HepG2 (cell line): ENCODE measurements around the gene SLC25A11. TPM values are rescaled to one million over a fixed set of nuclear protein-coding genes. Genes with fewer than 3 reads are reported as not detected.

Source experiments
- HMG20B ChIP-seq: conservative IDR thresholded peaks from 2 replicates; pipeline ENCODE4 v1.6.1; 2016; ENCODE audit warnings: missing genetic modification reagents, missing compliant biosample characterization
- KIAA2018 ChIP-seq: sonication (generic); formaldehyde crosslinking; IDR thresholded peaks from 2 replicates; pipeline ENCODE4 v1.5.0; 2020; ENCODE audit warnings: mild to moderate bottlenecking, missing genetic modification reagents, borderline replicate concordance
- MIER2 ChIP-seq: IDR thresholded peaks from 2 replicates; pipeline ENCODE4 v1.6.1; 2016; ENCODE audit warnings: missing biosample characterization, missing genetic modification reagents
- REPIN1 ChIP-seq: sonication (generic); formaldehyde crosslinking; IDR thresholded peaks from 2 replicates; pipeline ENCODE4 v1.8.0; 2022; ENCODE audit warnings: missing genetic modification reagents, low read depth, mild to moderate bottlenecking, borderline replicate concordance
- SAP130 ChIP-seq: IDR thresholded peaks from 2 replicates; pipeline ENCODE4 v1.6.1; 2016; ENCODE audit warnings: low read depth
- SP1 ChIP-seq, 2 experiments: fragments of 450-650 bp in 1 of 2; sonication (generic) in 1 of 2; formaldehyde crosslinking in 1 of 2; IDR thresholded peaks; 2 replicates each; pipeline versions ENCODE4 v1.4.0 to v1.6.1; 2016 to 2020; ENCODE audit warnings: missing genetic modification reagents in 1 of 2
- STAT5B ChIP-seq: sonication (generic); formaldehyde crosslinking; IDR thresholded peaks from 2 replicates; pipeline ENCODE4 v1.4.0; 2020; ENCODE audit warnings: missing genetic modification reagents
- ZBED4 ChIP-seq: sonication (generic); formaldehyde crosslinking; IDR thresholded peaks from 2 replicates; pipeline ENCODE4 v1.4.0; 2020; ENCODE audit warnings: missing genetic modification reagents, borderline replicate concordance
- ZFP1 ChIP-seq: IDR thresholded peaks from 2 replicates; pipeline ENCODE4 v1.6.1; 2016
- ZIK1 ChIP-seq: sonication (generic); formaldehyde crosslinking; IDR thresholded peaks from 2 replicates; pipeline ENCODE4 v1.5.0; 2020; ENCODE audit warnings: mild to moderate bottlenecking, low read depth, missing genetic modification reagents, borderline replicate concordance
- ZNF263 ChIP-seq: sonication (generic); formaldehyde crosslinking; IDR thresholded peaks from 2 replicates; pipeline ENCODE4 v1.4.0; 2020; ENCODE audit warnings: missing genetic modification reagents
- ZUFSP ChIP-seq: sonication (generic); formaldehyde crosslinking; IDR thresholded peaks from 2 replicates; pipeline ENCODE4 v1.9.0; 2021; ENCODE audit warnings: missing genetic modification reagents, mild to moderate bottlenecking, borderline replicate concordance
- polyA plus RNA-seq, 8 experiments: library from polyadenylated mRNA; depleted of rRNA in 3 of 8; stranded (reverse) in 7 of 8; unstranded in 1 of 8; fragments of >200 nt; fragmentation: Illumina TruSeq in 4 of 8; extraction: Trizol in 4 of 8; gene quantifications; 2 replicates each; pipeline versions ENCODE4 v1.2.1 to v1.2.3, GENCODE V29; 2011 to 2016; ENCODE audit warnings: low read depth in 4 of 8, missing spikeins in 1 of 8, mixed read lengths in 1 of 8; ENCODE audit not compliant: insufficient read depth in 1 of 8
- total RNA-seq, 5 experiments: library from RNA; depleted of rRNA; stranded (reverse); fragments of >200 nt; fragmentation: Illumina TruSeq; extraction: Trizol; gene quantifications; 2 replicates each; pipeline ENCODE4 v1.2.3, GENCODE V29; 2016; ENCODE audit warnings: low read depth in 1 of 5

Gene SLC25A11
- total and polyA plus RNA-seq, 2 of the 13 experiments (the other 11 are each of a cell fraction or from before 2014, with no cell fraction given), result 35.4 to 47.2 TPM

- TF ChIP-seq STAT5B (CRISPR knock-in tag) (no peak), SAP130 (peak; percentile 88), SP1 (IDR thresholded peaks at IDR 0.05) (no peak), SP1 (CRISPR knock-in tag; IDR thresholded peaks at IDR 0.05) (no peak), ZUFSP (CRISPR knock-in tag) (no peak), ZNF263 (peak; percentile 90), HMG20B (CRISPR knock-in tag) (no peak), ZBED4 (CRISPR knock-in tag) (no peak), KIAA2018 (CRISPR knock-in tag) (no peak), ZFP1 (CRISPR knock-in tag) (0 out of 2 replicates have a peak, but pooled peaks have one; percentile 34), MIER2 (0 out of 2 replicates have a peak, but pooled peaks have one; percentile 35), REPIN1 (CRISPR knock-in tag) (peak; percentile 46; the same call in 1 of the 2 replicates), ZIK1 (CRISPR knock-in tag) (0 out of 2 replicates have a peak, but pooled peaks have one; percentile 50)
Measured at GRCh38 chr17:4908301-4908700, 31.5 kb downstream of the SLC25A11 start (continued).
